ENCODE measurements around the gene MAPKAPK5. TPM values are rescaled to one million over a fixed set of nuclear protein-coding genes. Genes with fewer than 3 reads are reported as not detected.

Gene MAPKAPK5
- total RNA-seq, 1 donor from 2014 or later = 48.9 TPM

DNA sequence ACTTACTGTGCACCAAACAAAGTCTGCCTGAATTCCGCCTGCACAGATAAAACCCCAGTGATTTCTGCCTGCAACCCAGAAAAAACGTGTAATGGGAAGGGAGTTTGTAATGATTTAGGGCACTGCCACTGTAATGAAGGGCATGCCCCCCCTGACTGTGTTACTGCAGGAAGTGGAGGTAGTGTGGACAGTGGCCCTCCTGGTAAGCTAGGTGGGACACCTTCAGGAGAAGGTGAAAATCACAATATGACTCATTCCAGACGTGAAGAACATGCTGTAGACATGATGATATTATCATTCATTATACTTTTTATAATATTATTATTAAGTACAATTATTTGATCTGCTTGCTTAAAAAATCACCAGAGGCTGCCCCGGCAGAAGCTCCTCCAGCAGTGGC is 59.2 kb downstream of the MAPKAPK5 start:
- TF ChIP-seq, protein P1, sequence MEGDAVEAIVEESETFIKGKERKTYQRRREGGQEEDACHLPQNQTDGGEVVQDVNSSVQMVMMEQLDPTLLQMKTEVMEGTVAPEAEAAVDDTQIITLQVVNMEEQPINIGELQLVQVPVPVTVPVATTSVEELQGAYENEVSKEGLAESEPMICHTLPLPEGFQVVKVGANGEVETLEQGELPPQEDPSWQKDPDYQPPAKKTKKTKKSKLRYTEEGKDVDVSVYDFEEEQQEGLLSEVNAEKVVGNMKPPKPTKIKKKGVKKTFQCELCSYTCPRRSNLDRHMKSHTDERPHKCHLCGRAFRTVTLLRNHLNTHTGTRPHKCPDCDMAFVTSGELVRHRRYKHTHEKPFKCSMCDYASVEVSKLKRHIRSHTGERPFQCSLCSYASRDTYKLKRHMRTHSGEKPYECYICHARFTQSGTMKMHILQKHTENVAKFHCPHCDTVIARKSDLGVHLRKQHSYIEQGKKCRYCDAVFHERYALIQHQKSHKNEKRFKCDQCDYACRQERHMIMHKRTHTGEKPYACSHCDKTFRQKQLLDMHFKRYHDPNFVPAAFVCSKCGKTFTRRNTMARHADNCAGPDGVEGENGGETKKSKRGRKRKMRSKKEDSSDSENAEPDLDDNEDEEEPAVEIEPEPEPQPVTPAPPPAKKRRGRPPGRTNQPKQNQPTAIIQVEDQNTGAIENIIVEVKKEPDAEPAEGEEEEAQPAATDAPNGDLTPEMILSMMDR (IDR thresholded peaks at IDR 0.05) = no peak

DNA sequence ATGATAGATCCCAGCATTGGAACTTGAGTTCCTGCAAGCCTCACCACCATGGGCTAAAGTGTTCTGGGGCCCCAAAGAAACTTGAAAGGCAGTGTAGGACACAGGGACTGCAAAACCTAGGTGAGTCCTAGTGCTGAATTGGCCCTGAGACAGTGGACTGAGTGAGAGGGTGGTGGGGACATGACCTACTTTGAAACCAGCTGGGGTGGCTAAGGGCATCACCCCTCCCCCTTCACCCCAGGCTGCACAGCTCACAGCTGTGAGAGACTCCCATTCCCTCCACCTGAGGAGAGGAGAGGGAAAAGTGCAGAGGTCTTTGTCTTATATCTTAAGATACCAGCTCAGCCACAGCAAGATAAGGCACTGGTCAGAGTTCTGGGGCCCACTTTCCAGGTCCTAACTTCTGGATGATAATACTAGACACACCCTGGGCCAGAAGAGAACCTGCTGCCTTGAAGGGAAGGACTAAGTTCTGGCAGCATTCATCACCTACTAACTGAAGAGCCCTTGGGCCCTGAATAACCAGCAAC is 62.5 kb downstream of the MAPKAPK5 start:
- TF ChIP-seq, protein P1 (IDR thresholded peaks at IDR 0.05) = no peak
- Histone ChIP-seq H3K4me1 (no peaks in the 10 kb centered on the region), H3K36me3 (peaks cover 2% of the 10 kb centered on the region), H3K4me3 (no peak overlapping the region), H3K9me3 (no peaks in the 10 kb centered on the region), H3K27me3 (no peaks in the 10 kb centered on the region), H3K27ac (no peak overlapping the region)
- intact Hi-C loops (cut with DNase I) = no loop called here
- no peak for DNase-seq
- ATAC-seq = no peak

More for the DNA sequence above, 59.2 kb downstream of the MAPKAPK5 start:
- Histone ChIP-seq H3K4me1 (no peaks in the 10 kb centered on the region), H3K27ac (no peak overlapping the region), H3K36me3 (peaks cover 14% of the 10 kb centered on the region), H3K9me3 (no peaks in the 10 kb centered on the region), H3K4me3 (no peak overlapping the region), H3K27me3 (no peaks in the 10 kb centered on the region)
- intact Hi-C loops (cut with DNase I) = no loop called here
- ATAC-seq (no peak), DNase-seq (no peak)

- Histone ChIP-seq H3K36me3 (no peaks in the 10 kb centered on the region), H3K4me1 (no peaks in the 10 kb centered on the region), H3K27ac (no peak overlapping the region), H3K9me3 (no peaks in the 10 kb centered on the region), H3K4me3 (no peak overlapping the region), H3K27me3 (no peaks in the 10 kb centered on the region)
- DNase-seq (no peak), ATAC-seq (no peak)
- intact Hi-C loops (cut with DNase I) = no loop called here
- TF ChIP-seq, protein P1 (IDR thresholded peaks at IDR 0.05) = no peak
Measured at GRCh38 chr12:111905502-111905901, 63.5 kb downstream of the MAPKAPK5 start.

- TF ChIP-seq, protein P1 (IDR thresholded peaks at IDR 0.05) = no peak
- no peak overlapping the region for H3K4me3 ChIP-seq
- DNase-seq = no peak
- H3K9me3 ChIP-seq = no peaks in the 10 kb centered on the region
- no peak for ATAC-seq
- no peaks in the 10 kb centered on the region for H3K4me1 ChIP-seq
- no peaks in the 10 kb centered on the region for H3K36me3 ChIP-seq
- H3K27ac ChIP-seq = no peak overlapping the region
- intact Hi-C loops (cut with DNase I) = no loop called here
- no peaks in the 10 kb centered on the region for H3K27me3 ChIP-seq
Measured at GRCh38 chr12:111907740-111908139, 65.7 kb downstream of the MAPKAPK5 start.

DNA sequence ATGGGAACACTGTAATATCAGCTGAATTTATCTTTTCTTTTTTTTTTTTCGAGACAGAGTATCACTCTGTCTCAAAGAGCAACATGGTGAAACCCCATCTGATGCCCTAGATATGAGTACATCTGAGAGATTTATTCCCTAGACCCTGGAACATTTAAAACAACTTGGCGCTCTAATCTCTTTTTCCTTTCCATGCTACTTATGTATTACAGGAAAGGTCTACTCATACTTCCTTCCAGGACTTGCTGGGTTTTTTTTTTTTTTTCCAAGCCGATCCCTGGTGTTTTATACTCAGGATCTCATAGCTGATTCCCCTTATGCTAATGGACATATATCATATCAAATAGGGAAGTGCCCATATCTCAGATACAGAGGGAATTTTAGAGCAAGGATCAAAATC is 83.1 kb downstream of the MAPKAPK5 start:
- Histone ChIP-seq H3K27me3 (no peaks in the 10 kb centered on the region), H3K27ac (no peak overlapping the region), H3K9me3 (no peaks in the 10 kb centered on the region), H3K36me3 (no peaks in the 10 kb centered on the region), H3K4me1 (no peaks in the 10 kb centered on the region), H3K4me3 (no peak overlapping the region)
- ATAC-seq (no peak), DNase-seq (no peak)
- TF ChIP-seq, protein P1 (IDR thresholded peaks at IDR 0.05) = no peak
- intact Hi-C loops (cut with DNase I) = no loop called here

DNA sequence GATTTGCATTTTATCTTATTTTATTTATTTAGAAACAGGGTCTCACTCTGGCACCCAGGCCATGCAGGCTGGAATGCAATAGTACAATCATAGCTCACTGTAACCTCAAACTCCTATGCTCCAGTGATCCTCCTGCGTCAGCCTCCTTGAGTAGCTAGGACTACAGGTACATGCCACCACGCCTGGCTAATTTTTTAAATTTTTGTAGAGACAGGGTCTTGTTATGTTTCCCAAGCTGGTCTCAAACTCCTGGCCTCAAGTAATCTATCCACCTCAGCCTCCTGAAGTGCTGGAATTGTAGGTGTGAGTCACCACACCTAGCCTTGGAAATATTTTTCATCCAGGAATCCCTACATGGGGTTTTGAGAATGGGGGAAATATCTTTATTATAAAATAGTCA is 84.6 kb downstream of the MAPKAPK5 start:
- Histone ChIP-seq H3K9me3 (no peaks in the 10 kb centered on the region), H3K27ac (no peak overlapping the region), H3K27me3 (no peaks in the 10 kb centered on the region), H3K4me1 (no peaks in the 10 kb centered on the region), H3K36me3 (peaks cover 7% of the 10 kb centered on the region), H3K4me3 (no peak overlapping the region)
- ATAC-seq = no peak
- intact Hi-C loops (cut with DNase I) = no loop called here
- no peak for DNase-seq
- TF ChIP-seq, protein P1 (IDR thresholded peaks at IDR 0.05) = no peak
